HUES6 (cell line): ENCODE measurements around the gene ZNF608.

Source experiments
- H3K27ac ChIP-seq: 2 replicates; pipeline ENCODE4 v1.7.0; 2013; ENCODE audit warnings: low read depth, mild to moderate bottlenecking, low read length, inconsistent platforms
- H3K27me3 ChIP-seq: 2 replicates; pipeline ENCODE4 v1.6.1; 2013; ENCODE audit warnings: low read length; ENCODE audit not compliant: control insufficient read depth, insufficient read depth
- H3K36me3 ChIP-seq: 2 replicates; pipeline ENCODE4 v1.6.1; 2013; ENCODE audit warnings: low read length; ENCODE audit not compliant: control insufficient read depth, insufficient read depth
- H3K4me1 ChIP-seq: 2 replicates; pipeline ENCODE4 v1.6.1; 2013; ENCODE audit warnings: low read length; ENCODE audit not compliant: control insufficient read depth, insufficient read depth
- H3K4me3 ChIP-seq: 2 replicates; pipeline ENCODE4 v1.5.1; 2013; ENCODE audit warnings: low read depth, low read length
- H3K9ac ChIP-seq: one replicate; pipeline ENCODE4 v1.6.1; 2013; ENCODE audit warnings: mild to moderate bottlenecking, low read length
- H3K9me3 ChIP-seq: 2 replicates; pipeline ENCODE4 v1.6.1; 2013; ENCODE audit warnings: low read depth, low read length; ENCODE audit not compliant: control insufficient read depth, insufficient read depth

Gene ZNF608

GRCh38 chr5:124745928-124746915 is at the start of gene ZNF608:
Gene ZNF608 (minus strand): TSS chr5:124746639. CDS start chr5:124744989, 1,650 bp downstream.
- Histone ChIP-seq H3K9ac (peak within 1 kb of the TSS; percentile 93), H3K27ac (peak within 1 kb of the TSS; percentile 92)

GRCh38 chr5:124795829-124796228 is 49.4 kb upstream of the ZNF608 start:
- no peak overlapping the region for H3K4me3 ChIP-seq
- no peaks in the 10 kb centered on the region for H3K9me3 ChIP-seq
- H3K27ac ChIP-seq = no peak overlapping the region
- peaks cover 8% of the 10 kb centered on the region for H3K4me1 ChIP-seq
- H3K9ac ChIP-seq = no peak overlapping the region
- no peaks in the 10 kb centered on the region for H3K36me3 ChIP-seq
- H3K27me3 ChIP-seq = no peaks in the 10 kb centered on the region

More at GRCh38 chr5:124745928-124746915, at the start of gene ZNF608:
- H3K9me3 ChIP-seq = peaks cover 5% of the 10 kb centered on the region; the same call in 1 of the 2 replicates
- H3K4me1 ChIP-seq = peaks cover 33% of the 10 kb centered on the region
- H3K36me3 ChIP-seq = peaks cover 17% of the 10 kb centered on the region; the same call in 1 of the 2 replicates
- H3K27me3 ChIP-seq = no peaks in the 10 kb centered on the region
- H3K4me3 ChIP-seq = peak within 1 kb of the TSS; percentile 79

- Histone ChIP-seq H3K27me3 (no peaks in the 10 kb centered on the region), H3K27ac (no peak overlapping the region), H3K4me3 (no peak overlapping the region), H3K9me3 (no peaks in the 10 kb centered on the region), H3K4me1 (peaks cover 8% of the 10 kb centered on the region), H3K9ac (no peak overlapping the region), H3K36me3 (no peaks in the 10 kb centered on the region)
Measured at GRCh38 chr5:124790895-124791732, 44.7 kb upstream of the ZNF608 start.

GRCh38 chr5:124790301-124790894 is 44.0 kb upstream of the ZNF608 start:
- Histone ChIP-seq H3K36me3 (no peaks in the 10 kb centered on the region), H3K4me1 (peaks cover under 1% of the 10 kb centered on the region), H3K9me3 (no peaks in the 10 kb centered on the region), H3K27me3 (no peaks in the 10 kb centered on the region), H3K4me3 (no peak overlapping the region), H3K27ac (no peak overlapping the region), H3K9ac (no peak overlapping the region)

- Histone ChIP-seq H3K4me1 (no peaks in the 10 kb centered on the region), H3K27ac (no peak overlapping the region), H3K9ac (no peak overlapping the region), H3K9me3 (no peaks in the 10 kb centered on the region), H3K4me3 (no peak overlapping the region), H3K36me3 (no peaks in the 10 kb centered on the region), H3K27me3 (no peaks in the 10 kb centered on the region)
Measured at GRCh38 chr5:124789104-124789605, 42.7 kb upstream of the ZNF608 start.

GRCh38 chr5:124783794-124784193 is 37.4 kb upstream of the ZNF608 start:
- Histone ChIP-seq H3K36me3 (no peaks in the 10 kb centered on the region), H3K4me1 (no peaks in the 10 kb centered on the region), H3K4me3 (no peak overlapping the region), H3K9me3 (no peaks in the 10 kb centered on the region), H3K9ac (no peak overlapping the region), H3K27ac (no peak overlapping the region), H3K27me3 (no peaks in the 10 kb centered on the region)

- Histone ChIP-seq H3K9ac (no peak overlapping the region), H3K4me3 (no peak overlapping the region), H3K9me3 (no peaks in the 10 kb centered on the region), H3K27me3 (no peaks in the 10 kb centered on the region), H3K36me3 (no peaks in the 10 kb centered on the region), H3K27ac (no peak overlapping the region), H3K4me1 (no peaks in the 10 kb centered on the region)
Measured at GRCh38 chr5:124783285-124783684, 36.8 kb upstream of the ZNF608 start.

- Histone ChIP-seq H3K36me3 (no peaks in the 10 kb centered on the region), H3K4me1 (no peaks in the 10 kb centered on the region), H3K9me3 (no peaks in the 10 kb centered on the region)
Measured at GRCh38 chr5:124782262-124782661, 35.8 kb upstream of the ZNF608 start.

GRCh38 chr5:124780011-124780410 is 33.6 kb upstream of the ZNF608 start:
- H3K9ac ChIP-seq = no peak overlapping the region
- no peaks in the 10 kb centered on the region for H3K4me1 ChIP-seq
- no peaks in the 10 kb centered on the region for H3K27me3 ChIP-seq
- no peak overlapping the region for H3K4me3 ChIP-seq
- no peaks in the 10 kb centered on the region for H3K36me3 ChIP-seq
- H3K27ac ChIP-seq = no peak overlapping the region
- no peaks in the 10 kb centered on the region for H3K9me3 ChIP-seq

More at GRCh38 chr5:124782262-124782661, 35.8 kb upstream of the ZNF608 start:
- Histone ChIP-seq H3K27me3 (no peaks in the 10 kb centered on the region), H3K9ac (no peak overlapping the region), H3K4me3 (no peak overlapping the region), H3K27ac (no peak overlapping the region)
